ENCODE results near the gene ZGPAT.

The ZGPAT gene

GRCh38 chr20:63753381-63753780 lies 45.5 kb downstream of the ZGPAT start:
- no peak overlapping the region for H3K4me3 ChIP-seq (ENCODE audit: low read depth, low read length)
- no peak for TF ChIP-seq CTCF (IDR thresholded peaks at IDR 0.05; ENCODE audit: low read depth, low read length)

GRCh38 chr20:63754008-63754407 lies 46.2 kb downstream of the ZGPAT start:
- no peak overlapping the region for H3K4me3 ChIP-seq (ENCODE audit: low read depth, low read length)
- no peak for TF ChIP-seq CTCF (IDR thresholded peaks at IDR 0.05; ENCODE audit: low read depth, low read length)

GRCh38 chr20:63755933-63756647 lies 48.3 kb downstream of the ZGPAT start:
- TF ChIP-seq CTCF (IDR thresholded peaks at IDR 0.05; ENCODE audit: low read depth, low read length): no peak
- no peak overlapping the region for H3K4me3 ChIP-seq (ENCODE audit: low read depth, low read length)

- TF ChIP-seq CTCF (IDR thresholded peaks at IDR 0.05; ENCODE audit: low read depth, low read length): no peak
- no peak overlapping the region for H3K4me3 ChIP-seq (ENCODE audit: low read depth, low read length)
Measured at GRCh38 chr20:63756648-63756991, 48.8 kb downstream of the ZGPAT start.

- no peak overlapping the region for H3K4me3 ChIP-seq (ENCODE audit: low read depth, low read length)
- no peak for TF ChIP-seq CTCF (IDR thresholded peaks at IDR 0.05; ENCODE audit: low read depth, low read length)
Measured at GRCh38 chr20:63758152-63758551, 50.3 kb downstream of the ZGPAT start.

- no peak overlapping the region for H3K4me3 ChIP-seq (ENCODE audit: low read depth, low read length)
- no peak for TF ChIP-seq CTCF (IDR thresholded peaks at IDR 0.05; ENCODE audit: low read depth, low read length)
Measured at GRCh38 chr20:63759377-63759901, 51.6 kb downstream of the ZGPAT start.

- no peak for TF ChIP-seq CTCF (IDR thresholded peaks at IDR 0.05; ENCODE audit: low read depth, low read length)
- H3K4me3 ChIP-seq (ENCODE audit: low read depth, low read length): no peak overlapping the region
Measured at GRCh38 chr20:63765082-63765873, 57.4 kb downstream of the ZGPAT start.

Measured in WI38 (cell line).